ENCODE measurements around the gene PDLIM1. TPM values are rescaled to one million over a fixed set of nuclear protein-coding genes. Genes with fewer than 3 reads are reported as not detected.

Gene PDLIM1
- total and polyA plus RNA-seq, 2 experiments from 2014 or later = 111 to 233 TPM

Other genes with a start within 250 kb of the PDLIM1 start
- 2.1 and 4.1 TPM in 2 replicates for gene CYP2C8, start 221.5 kb downstream of the PDLIM1 start, total RNA-seq (2014; rRNA removed; shearing (Covaris generic))
- 0.99 and 1.2 TPM in 2 replicates for gene CYP2C8, start 221.5 kb downstream of the PDLIM1 start, polyA plus RNA-seq (2016; fragmentation: Nextera tagmentation; extraction: Ambion mirVana)
- gene ACSM6, start 96.8 kb downstream of the PDLIM1 start, total RNA-seq (2014; rRNA removed; shearing (Covaris generic)) = not detected in 2 replicates
- 0.65 and 0.90 TPM in 2 replicates for gene ACSM6, start 96.8 kb downstream of the PDLIM1 start, polyA plus RNA-seq (2016; fragmentation: Nextera tagmentation; extraction: Ambion mirVana)